Activated CD8-positive, alpha-beta T cell treated with anti-CD3 and anti-CD28 coated beads for 36 hours (primary cell): Measurements from ENCODE around the gene CTBP2. TPM values are rescaled to one million over a fixed set of nuclear protein-coding genes. Genes with fewer than 3 reads are reported as not detected.

Experiments
- ATAC-seq: fragments of 200-7000 bp; cut with Tn5 transposase; one replicate; pipeline ENCODE4 v1.10.0; 2021; ENCODE audit warnings: mild to moderate bottlenecking, moderate library complexity
- CTCF ChIA-PET: fragments of 350-600 bp; sonication (Branson Sonifier 250); formaldehyde crosslinking; loops from one replicate; lab custom pipeline; 2021; ENCODE audit warnings: antibody characterized with exemption; lab: Charles Lee
- POLR2A ChIA-PET: fragments of 350-600 bp; sonication (Branson Sonifier 250); formaldehyde crosslinking; loops from one replicate; lab custom pipeline; 2021; ENCODE audit warnings: antibody characterized with exemption; lab: Charles Lee
- DNase-seq: peaks from one replicate; pipeline ENCODE4 v3.0.0-alpha.2; 2020
- H3K27ac Mint-ChIP-seq: one replicate; pipeline ENCODE4 v1.8.0; 2021; ENCODE audit warnings: mild to moderate bottlenecking, mixed read lengths
- H3K27me3 Mint-ChIP-seq: one replicate; pipeline ENCODE4 v1.8.0; 2021; ENCODE audit warnings: mixed read lengths
- H3K36me3 Mint-ChIP-seq: one replicate; pipeline ENCODE4 v1.8.0; 2021; ENCODE audit warnings: low read depth, mixed read lengths
- H3K4me1 Mint-ChIP-seq: one replicate; pipeline ENCODE4 v1.8.0; 2021; ENCODE audit warnings: low read depth, mixed read lengths
- H3K4me3 Mint-ChIP-seq: one replicate; pipeline ENCODE4 v1.8.0; 2021; ENCODE audit warnings: mild to moderate bottlenecking, moderate library complexity, mixed read lengths
- H3K9me3 Mint-ChIP-seq: one replicate; pipeline ENCODE4 v1.8.0; 2021; ENCODE audit warnings: mixed read lengths
- CTCF ChIP-seq: fragments of 200-600 bp; IDR thresholded peaks from one replicate; pipeline ENCODE4 v1.8.0; 2022; ENCODE audit warnings: antibody characterized with exemption, mild to moderate bottlenecking
- intact Hi-C: fragments of 100-400 bp; cut with micrococcal nuclease; formaldehyde crosslinking; loops from one replicate; pipeline ENCODE4 v1.10.0; 2022
- total RNA-seq, 2 experiments: library from RNA; stranded (reverse); gene quantifications; one replicate each; pipeline ENCODE4 v1.2.3, GENCODE V29; 2021

Gene CTBP2
- total RNA-seq, 2 experiments from 2014 or later, result 0.60 to 0.88 TPM

- DNase-seq (no peak), ATAC-seq (no peak)
- no peaks in the 10 kb centered on the region for H3K9me3 Mint-ChIP-seq
- no peaks in the 10 kb centered on the region for H3K4me1 Mint-ChIP-seq
- H3K36me3 Mint-ChIP-seq, result no peaks in the 10 kb centered on the region
- intact Hi-C loops, result no loop called here
- H3K4me3 Mint-ChIP-seq, result no peak overlapping the region
- ChIA-PET POLR2A (no interaction called here), CTCF (no interaction called here)
- no peaks in the 10 kb centered on the region for H3K27me3 Mint-ChIP-seq
- H3K27ac Mint-ChIP-seq, result no peak overlapping the region
- no peak for TF ChIP-seq CTCF
Measured at GRCh38 chr10:125092564-125093031, 67.8 kb downstream of the CTBP2 start.

GRCh38 chr10:125091891-125092290, 68.5 kb downstream of the CTBP2 start:
- Mint-ChIP-seq H3K36me3 (no peaks in the 10 kb centered on the region), H3K4me1 (no peaks in the 10 kb centered on the region), H3K27me3 (no peaks in the 10 kb centered on the region), H3K9me3 (no peaks in the 10 kb centered on the region), H3K27ac (no peak overlapping the region), H3K4me3 (no peak overlapping the region)
- POLR2A ChIA-PET, result interaction anchor here (1.3 kb wide), 1 partner anchor 92 kb away, joined by 4 read pairs; no protein-coding TSS in a partner anchor
- DNase-seq (no peak), ATAC-seq (no peak)
- CTCF ChIA-PET, result interaction anchor here (1.5 kb wide), 1 partner anchor 30 kb away, joined by 4 read pairs; no protein-coding TSS in a partner anchor
- TF ChIP-seq CTCF, result no peak
- intact Hi-C loops, result no loop called here

GRCh38 chr10:125089469-125089868, 70.9 kb downstream of the CTBP2 start:
- ChIA-PET CTCF (no interaction called here), POLR2A (no interaction called here)
- no peak for ATAC-seq
- no peaks in the 10 kb centered on the region for H3K27me3 Mint-ChIP-seq
- H3K4me3 Mint-ChIP-seq, result no peak overlapping the region
- no peaks in the 10 kb centered on the region for H3K9me3 Mint-ChIP-seq
- H3K4me1 Mint-ChIP-seq, result no peaks in the 10 kb centered on the region
- DNase-seq, result no peak
- H3K27ac Mint-ChIP-seq, result no peak overlapping the region
- intact Hi-C loops, result no loop called here
- TF ChIP-seq CTCF, result no peak
- no peaks in the 10 kb centered on the region for H3K36me3 Mint-ChIP-seq

- intact Hi-C loops, result no loop called here
- DNase-seq (no peak), ATAC-seq (no peak)
- Mint-ChIP-seq H3K4me3 (no peak overlapping the region), H3K27me3 (no peaks in the 10 kb centered on the region), H3K36me3 (no peaks in the 10 kb centered on the region), H3K9me3 (no peaks in the 10 kb centered on the region), H3K4me1 (no peaks in the 10 kb centered on the region), H3K27ac (no peak overlapping the region)
- no peak for TF ChIP-seq CTCF
- CTCF ChIA-PET, result no interaction called here
- POLR2A ChIA-PET, result no interaction called here
Measured at GRCh38 chr10:125087897-125088215, 72.5 kb downstream of the CTBP2 start.

- no peak for ATAC-seq
- TF ChIP-seq CTCF, result no peak
- Mint-ChIP-seq H3K4me1 (no peaks in the 10 kb centered on the region), H3K36me3 (no peaks in the 10 kb centered on the region), H3K27ac (no peak overlapping the region), H3K27me3 (no peaks in the 10 kb centered on the region), H3K4me3 (no peak overlapping the region), H3K9me3 (no peaks in the 10 kb centered on the region)
- ChIA-PET CTCF (no interaction called here), POLR2A (interaction anchor here (0.6 kb wide), 1 partner anchor 87 kb away, joined by 3 read pairs; no protein-coding TSS in a partner anchor)
- no peak for DNase-seq
- intact Hi-C loops, result no loop called here
Measured at GRCh38 chr10:125087191-125087896, 73.0 kb downstream of the CTBP2 start.
